ENCODE measurements around the gene COL4A6. TPM values are rescaled to one million over a fixed set of nuclear protein-coding genes. Genes with fewer than 3 reads are reported as not detected.

The COL4A6 gene
- total and polyA plus RNA-seq, 2 of the 8 experiments (the other 6 are each of a cell fraction or from before 2014, with no cell fraction given), result 5.9 to 11.8 TPM

GRCh38 chrX:108396986-108397385, 41.2 kb downstream of the COL4A6 start:
- ChIA-PET POLR2A (ENCODE audit: partially characterized antibody) (no interaction called here), CTCF (ENCODE audit: partially characterized antibody) (interaction anchor here (1.3 kb wide), 1 partner anchor 258 kb away, joined by 3 read pairs; no protein-coding TSS in a partner anchor)
- no peak overlapping the region for H2AFZ ChIP-seq (ENCODE audit: low read length)
- FAIRE-seq (peak; percentile 13), DNase-seq (ENCODE audit: low read depth in 1 of 2, low spot score in 2 of 2) (no peak)
- H2AK5ac ChIP-seq (ENCODE audit: low read depth, low read length), result no peak overlapping the region
- H3K79me2 ChIP-seq (ENCODE audit: control insufficient read depth in 1 of 2, insufficient read depth in 2 of 2, low read length in 2 of 2), result no peaks in the 10 kb centered on the region
- H3K56ac ChIP-seq (replicated peaks; ENCODE audit: insufficient read length, low read depth, low read length), result no peak overlapping the region
- H2BK20ac ChIP-seq (ENCODE audit: low read length), result no peak overlapping the region
- no peaks in the 10 kb centered on the region for H3K36me3 ChIP-seq (ENCODE audit: control insufficient read depth in 2 of 4, insufficient read depth in 4 of 4, low read length in 3 of 4)
- H3K4ac ChIP-seq (replicated peaks; ENCODE audit: insufficient read length, low read depth, low read length), result no peak overlapping the region
- H2BK15ac ChIP-seq (ENCODE audit: low read length), result no peak overlapping the region
- H3K4me3 ChIP-seq (ENCODE audit: extremely low read depth in 1 of 4, insufficient read depth in 2 of 4, low read depth in 3 of 4, low read length in 4 of 4), result peak overlapping the region in 1 of 4 experiments; percentile 11; a peak in 1 of 8 replicates
- no peak overlapping the region for H3K9ac ChIP-seq (replicated peaks in 1 of 4; ENCODE audit: extremely low read depth in 1 of 4, low read depth in 3 of 4, low read length in 3 of 4)
- H3K23me2 ChIP-seq (ENCODE audit: low read depth, low read length), result no peaks in the 10 kb centered on the region
- peak overlapping the region; percentile 28 to 64; a peak in 2 of 4 replicates for H3K4me2 ChIP-seq (ENCODE audit: insufficient read depth in 1 of 2, low read depth in 2 of 2, low read length in 2 of 2)
- peaks cover 0 to 1% of the 10 kb centered on the region in 2 experiments for H4K20me1 ChIP-seq (replicated peaks in 1 of 2; ENCODE audit: control insufficient read depth in 1 of 2, insufficient read depth in 2 of 2, low read length in 2 of 2)
- no peaks in the 10 kb centered on the region for H3K79me1 ChIP-seq (ENCODE audit: low read depth, low read length)
- no peak overlapping the region for H3K23ac ChIP-seq (ENCODE audit: insufficient read length)
- H3K27ac ChIP-seq (ENCODE audit: low read depth, low read length), result no peak overlapping the region
- no peaks in the 10 kb centered on the region for H3K9me3 ChIP-seq (ENCODE audit: insufficient read depth in 2 of 2, low read depth in 1 of 2, low read length in 1 of 2)
- H3K14ac ChIP-seq (ENCODE audit: insufficient read length), result no peak overlapping the region
- no peak overlapping the region for H4K8ac ChIP-seq (ENCODE audit: extremely low read depth, insufficient read depth, low read length)
- H4K91ac ChIP-seq (replicated peaks; ENCODE audit: insufficient read length, low read length), result no peak overlapping the region
- no peaks in the 10 kb centered on the region for H3K27me3 ChIP-seq (replicated peaks in 1 of 4; ENCODE audit: control insufficient read depth in 3 of 4, extremely low read depth in 1 of 4, insufficient read depth in 3 of 4, low read length in 3 of 4)
- no peak overlapping the region for H2BK120ac ChIP-seq (replicated peaks; ENCODE audit: low read depth, low read length)
- H2BK12ac ChIP-seq (ENCODE audit: low read depth, low read length), result peak overlapping the region; percentile 63; the same call in 1 of the 2 replicates
- H3K4me1 ChIP-seq (replicated peaks in 1 of 4; ENCODE audit: control insufficient read depth in 3 of 4, insufficient read depth in 4 of 4, low read length in 3 of 4), result peaks cover 1 to 7% (median 4%) of the 10 kb centered on the region in 4 experiments; a peak in 4 of 7 replicates
- H4K5ac ChIP-seq (ENCODE audit: insufficient read length, low read depth, low read length), result no peak overlapping the region
- H2BK5ac ChIP-seq (ENCODE audit: low read depth, low read length), result no peak overlapping the region
- H3K18ac ChIP-seq (ENCODE audit: extremely low read depth, low read length), result no peak overlapping the region
- 61% methylated on average over 1 of the region's 1 CpG; no CpG with 5 or more reads in 1 of the 2 experiments for WGBS, 2 experiments (ENCODE audit: extremely low coverage in 1 of 2, insufficient coverage in 1 of 2, insufficient read length in 1 of 2, insufficient replicate concordance in 2 of 2, low coverage in 1 of 2, low lambda C conversion rate in 2 of 2, missing lambda C conversion rate in 1 of 2)
- TF ChIP-seq GABPA (IDR thresholded peaks at IDR 0.05; ENCODE audit: borderline replicate concordance, insufficient read depth, low read length), result no peak
- no peak for TF ChIP-seq GTF2F1 (IDR thresholded peaks at IDR 0.05; ENCODE audit: borderline replicate concordance, low read depth, low read length)
- no peak for TF ChIP-seq JUND (IDR thresholded peaks at IDR 0.05; ENCODE audit: low read length)
- TF ChIP-seq POLR2A (IDR thresholded peaks at IDR 0.05; ENCODE audit: control extremely low read depth in 1 of 2, low read depth in 2 of 2, low read length in 2 of 2), result no peak
- no peak for TF ChIP-seq YY1 (IDR thresholded peaks at IDR 0.05; ENCODE audit: low read depth, low read length)
- no peak for TF ChIP-seq RBBP5 (IDR thresholded peaks at IDR 0.05; ENCODE audit: borderline replicate concordance, low read depth, low read length)

Data from H1 (cell line).